Measurements from ENCODE around the gene PPP2R3C.

- TF ChIP-seq ZNF274 (IDR thresholded peaks at IDR 0.05; ENCODE audit: low read depth, low read length): no peak
- peak; percentile 74 for TF ChIP-seq YY1 (IDR thresholded peaks at IDR 0.05; ENCODE audit: insufficient read depth, insufficient read length)
- no peak for TF ChIP-seq SUZ12 (IDR thresholded peaks at IDR 0.05; ENCODE audit: extremely low read depth, insufficient read depth, insufficient read length)
Observed at GRCh38 chr14:35121887-35122695, at the start of gene PPP2R3C, which contains the start of gene PRORP.
